GM10266 (cell line): ENCODE measurements around the gene TOMM40.
"Not testable (repeated sequence)": the region's sequence is repeated elsewhere in the genome, so short reads cannot be mapped to it uniquely, and the experiment has no call there.

Experiments
- DNase-seq: peaks from one replicate; pipeline ENCODE4 v3.0.0; 2012; ENCODE audit errors: extremely low spot score
- CTCF ChIP-seq: IDR thresholded peaks from 2 replicates; pipeline ENCODE4 v1.5.1; 2012; ENCODE audit warnings: mild to moderate bottlenecking, low read depth; ENCODE audit not compliant: control insufficient read depth, insufficient read depth; ENCODE audit errors: missing control alignments

Gene TOMM40

GRCh38 chr19:44908074-44908835 lies 17.2 kb downstream of the TOMM40 start:
- TF ChIP-seq CTCF, result no peak
- no peak for DNase-seq

- TF ChIP-seq CTCF, result no peak
- no peak for DNase-seq
These were observed 17.8 kb downstream of the TOMM40 start for GRCh38 chr19:44908836-44909261.

- no peak for DNase-seq
- no peak for TF ChIP-seq CTCF
These were observed 18.7 kb downstream of the TOMM40 start for GRCh38 chr19:44909775-44910174.

GRCh38 chr19:44911896-44912295 lies 20.8 kb downstream of the TOMM40 start:
- not testable (repeated sequence) for DNase-seq

- DNase-seq, result no peak
- TF ChIP-seq CTCF, result no peak
These were observed 21.8 kb downstream of the TOMM40 start for GRCh38 chr19:44912854-44913253.

- DNase-seq, result not testable (repeated sequence)
These were observed 22.7 kb downstream of the TOMM40 start for GRCh38 chr19:44913512-44914432.

GRCh38 chr19:44914433-44915206 lies 23.6 kb downstream of the TOMM40 start, which contains the start of gene APOC1:
TSS of gene APOC1 (plus strand) at chr19:44914608. CDS start at chr19:44914892, 284 bp downstream.
- peak; percentile 96 for DNase-seq

GRCh38 chr19:44924243-44924725 lies 33.2 kb downstream of the TOMM40 start:
- no peak for TF ChIP-seq CTCF

More at GRCh38 chr19:44924243-44924725, 33.2 kb downstream of the TOMM40 start:
- no peak for DNase-seq
